Kidney tubule cell (primary cell): ENCODE results near the gene CASK.
A peak's percentile ranks its signal among the peaks of the same experiment; 100 is the strongest.
"Not testable (repeated sequence)": the region's sequence is repeated elsewhere in the genome, so short reads cannot be mapped to it uniquely, and the experiment has no call there.

ENCODE experiments used
- DNase-seq: peaks from one replicate; pipeline ENCODE4 v3.0.0-alpha.2; 2018; ENCODE audit warnings: low spot score

The CASK gene

GRCh38 chrX:41621222-41621723 is 302.1 kb downstream of the CASK start:
- peak; percentile 80 for DNase-seq

GRCh38 chrX:41619221-41619620 is 304.1 kb downstream of the CASK start:
- no peak for DNase-seq

GRCh38 chrX:41616935-41617334 is 306.4 kb downstream of the CASK start:
- DNase-seq: no peak

GRCh38 chrX:41616255-41616654 is 307.1 kb downstream of the CASK start:
- no peak for DNase-seq

GRCh38 chrX:41608244-41608643 is 315.1 kb downstream of the CASK start:
- DNase-seq: no peak

- DNase-seq: no peak
These were observed 316.0 kb downstream of the CASK start for GRCh38 chrX:41607264-41607832.

GRCh38 chrX:41606057-41606456 is 317.3 kb downstream of the CASK start:
- not testable (repeated sequence) for DNase-seq

GRCh38 chrX:41604766-41605543 is 318.4 kb downstream of the CASK start:
- DNase-seq: peak; percentile 13

GRCh38 chrX:41604177-41604576 is 319.2 kb downstream of the CASK start:
- DNase-seq: no peak

GRCh38 chrX:41603596-41603995 is 319.8 kb downstream of the CASK start:
- peak; percentile 32 for DNase-seq

- no peak for DNase-seq
These were observed 320.5 kb downstream of the CASK start for GRCh38 chrX:41602816-41603345.

GRCh38 chrX:41600291-41600690 is 323.1 kb downstream of the CASK start:
- DNase-seq: peak; percentile 81

GRCh38 chrX:41599507-41599906 is 323.8 kb downstream of the CASK start:
- DNase-seq: no peak

- DNase-seq: peak; percentile 73
These were observed 326.8 kb downstream of the CASK start for GRCh38 chrX:41596596-41596995.

- DNase-seq: no peak
These were observed 328.7 kb downstream of the CASK start for GRCh38 chrX:41594634-41595033.

- DNase-seq: no peak
These were observed 331.4 kb downstream of the CASK start for GRCh38 chrX:41591906-41592305.

- no peak for DNase-seq
These were observed 332.7 kb downstream of the CASK start for GRCh38 chrX:41590641-41591040.

GRCh38 chrX:41589634-41590270 is 333.6 kb downstream of the CASK start:
- peak; percentile 67 for DNase-seq

GRCh38 chrX:41588271-41588670 is 335.1 kb downstream of the CASK start:
- DNase-seq: no peak

GRCh38 chrX:41580423-41581064 is 342.8 kb downstream of the CASK start:
- no peak for DNase-seq

GRCh38 chrX:41563876-41564275 is 359.5 kb downstream of the CASK start:
- DNase-seq: no peak

GRCh38 chrX:41561045-41561444 is 362.3 kb downstream of the CASK start:
- DNase-seq: peak; percentile 68
